ENCODE results near the gene TRANK1.

The TRANK1 gene

GRCh38 chr3:36926292-36926897, 18.5 kb downstream of the TRANK1 start:
- no peak overlapping the region for H3K4me3 ChIP-seq (ENCODE audit: low read depth, low read length)
- no peak for TF ChIP-seq CTCF (IDR thresholded peaks at IDR 0.05; ENCODE audit: low read depth, low read length)

- TF ChIP-seq CTCF (IDR thresholded peaks at IDR 0.05; ENCODE audit: low read depth, low read length): no peak
- H3K4me3 ChIP-seq (ENCODE audit: low read depth, low read length): no peak overlapping the region
Measured at GRCh38 chr3:36924744-36925521, 19.9 kb downstream of the TRANK1 start.

- no peak for TF ChIP-seq CTCF (IDR thresholded peaks at IDR 0.05; ENCODE audit: low read depth, low read length)
- H3K4me3 ChIP-seq (ENCODE audit: low read depth, low read length): no peak overlapping the region
Measured at GRCh38 chr3:36923981-36924743, 20.7 kb downstream of the TRANK1 start.

GRCh38 chr3:36923523-36923943, 21.3 kb downstream of the TRANK1 start:
- H3K4me3 ChIP-seq (ENCODE audit: low read depth, low read length): no peak overlapping the region

GRCh38 chr3:36920884-36921567, 23.8 kb downstream of the TRANK1 start:
- H3K4me3 ChIP-seq (ENCODE audit: low read depth, low read length): no peak overlapping the region
- no peak for TF ChIP-seq CTCF (IDR thresholded peaks at IDR 0.05; ENCODE audit: low read depth, low read length)

More at GRCh38 chr3:36923523-36923943, 21.3 kb downstream of the TRANK1 start:
- no peak for TF ChIP-seq CTCF (IDR thresholded peaks at IDR 0.05; ENCODE audit: low read depth, low read length)

- H3K4me3 ChIP-seq (ENCODE audit: low read depth, low read length): no peak overlapping the region
- TF ChIP-seq CTCF (IDR thresholded peaks at IDR 0.05; ENCODE audit: low read depth, low read length): no peak
Measured at GRCh38 chr3:36919439-36920160, 25.3 kb downstream of the TRANK1 start.
